H1 (cell line): ENCODE results near the gene BTBD18. TPM values are rescaled to one million over a fixed set of nuclear protein-coding genes. Genes with fewer than 3 reads are reported as not detected.

ENCODE experiments used
- SP1 ChIP-seq: IDR thresholded peaks from 2 replicates; pipeline ENCODE4 v1.6.1; 2011; ENCODE audit warnings: low read depth, low read length
- polyA plus RNA-seq, 7 experiments: library from polyadenylated mRNA; depleted of rRNA in 3 of 7; stranded (reverse) in 5 of 7; unstranded in 2 of 7; fragments of >200 nt in 5 of 7; fragments of 200-250 nt in 2 of 7; gene quantifications; 1 replicate in 5 of 7; 2 replicates in 1 of 7; 4 replicates in 1 of 7; pipeline versions ENCODE4 v1.2.1 to v1.2.3, GENCODE V29; 2011 to 2013; ENCODE audit warnings: missing spikeins in 2 of 7, mixed read lengths in 2 of 7
- total RNA-seq: library from RNA; stranded (reverse); fragmentation: NEBNext Ultra II Directional; extraction: Animal tissue kit (Norgen Biotek cat#: 25700); gene quantifications from 2 replicates; pipeline ENCODE4 v1.2.1, GENCODE V29; 2021

BTBD18 gene
- total and polyA plus RNA-seq, 2 of the 8 experiments (the other 6 are each of a cell fraction or from before 2014, with no cell fraction given): 0.03 TPM; not detected in 1

DNA sequence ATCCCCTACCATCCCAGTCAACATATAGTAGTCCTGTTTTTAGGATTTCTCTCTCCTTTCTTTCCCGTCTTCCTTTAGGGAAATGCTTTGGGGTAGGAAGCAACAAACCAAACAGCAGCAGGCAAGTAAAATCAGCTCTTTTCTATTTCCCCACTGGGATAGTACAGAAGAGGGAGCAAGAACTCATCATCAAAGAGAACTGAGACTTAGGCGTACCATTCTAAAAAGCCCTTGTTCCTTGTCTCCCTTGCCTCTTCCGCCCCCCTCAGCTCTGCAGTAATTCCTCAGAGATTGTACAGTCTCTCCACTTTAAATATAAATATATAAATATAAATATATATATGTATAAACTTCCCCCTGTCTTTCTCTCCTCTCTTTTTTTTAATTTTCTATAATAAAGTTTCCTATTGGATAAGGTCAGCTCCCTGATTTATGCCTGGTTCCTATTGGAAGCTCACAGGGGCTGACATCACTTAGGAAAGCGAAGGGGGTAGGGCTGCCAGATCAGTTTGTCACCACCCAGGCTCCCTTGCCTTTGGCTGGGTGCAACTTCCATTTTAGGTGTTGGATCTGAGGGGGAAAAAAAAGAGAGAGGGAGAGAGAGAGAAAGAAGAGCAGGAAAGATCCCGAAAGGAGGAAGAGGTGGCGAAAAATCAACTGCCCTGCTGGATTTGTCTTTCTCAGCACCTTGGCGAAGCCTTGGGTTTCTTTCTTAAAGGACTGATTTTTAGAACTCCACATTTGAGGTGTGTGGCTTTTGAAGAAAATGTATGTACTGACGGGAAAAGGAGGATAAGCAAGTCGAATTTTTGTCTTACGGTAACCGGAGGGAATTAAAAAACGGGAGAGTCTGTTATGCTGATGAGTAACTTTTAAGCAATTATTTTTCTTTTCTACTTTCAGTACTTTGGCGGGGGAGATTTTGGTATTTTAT, 9.9 kb upstream of the BTBD18 start, which contains the start of gene CTNND1 (continued):
- TF ChIP-seq SP1: peak; percentile 94
